IMR-90 (cell line): ENCODE measurements around the gene FBXL4. TPM values are rescaled to one million over a fixed set of nuclear protein-coding genes. Genes with fewer than 3 reads are reported as not detected.
A peak's percentile ranks its signal among the peaks of the same experiment; 100 is the strongest.

Source experiments
- ATAC-seq: fragments of 200-7000 bp; cut with Tn5 transposase; 2 replicates; pipeline ENCODE4 v1.9.1; 2020; ENCODE audit warnings: low read depth, mild to moderate bottlenecking, moderate library complexity
- BruUV-seq: library from RNA; stranded (reverse); fragments of 400-500 nt; replicated peaks from 2 replicates; lab custom pipeline; 2021; lab: Mats Ljungman, UMichigan
- CTCF ChIA-PET: fragments of 300-600 bp; formaldehyde crosslinking; extraction: SDS; loops from one replicate; lab custom pipeline; 2021; ENCODE audit warnings: antibody characterized with exemption; lab: Yijun Ruan, JAX
- POLR2A ChIA-PET: fragments of 300-600 bp; sonication (Branson Sonifier 250); formaldehyde crosslinking; loops from one replicate; lab custom pipeline; 2022; ENCODE audit warnings: antibody characterized with exemption; ENCODE audit not compliant: unreplicated experiment; lab: Charles Lee
- DNase-seq: peaks from one replicate; pipeline ENCODE4 v3.0.0; 2013
- H2AFZ ChIP-seq: replicated peaks from 2 replicates; pipeline ENCODE3; 2013; ENCODE audit warnings: low read length, mild to moderate bottlenecking; ENCODE audit not compliant: poor library complexity
- H2AK5ac ChIP-seq: 2 replicates; pipeline ENCODE4 v1.6.1; 2013; ENCODE audit warnings: low read depth, low read length, inconsistent platforms
- H2AK9ac ChIP-seq: replicated peaks from 2 replicates; pipeline ENCODE3; 2013; ENCODE audit warnings: mild to moderate bottlenecking, low read depth, low read length, moderate library complexity; ENCODE audit not compliant: poor library complexity
- H2BK120ac ChIP-seq: 2 replicates; pipeline ENCODE4 v1.6.1; 2013; ENCODE audit warnings: low read depth, low read length, inconsistent platforms
- H2BK15ac ChIP-seq: 3 replicates; pipeline ENCODE4 v1.6.1; 2013; ENCODE audit warnings: low read depth, low read length, inconsistent platforms
- H2BK20ac ChIP-seq: 2 replicates; pipeline ENCODE4 v1.6.1; 2013; ENCODE audit warnings: low read depth, mild to moderate bottlenecking, inconsistent platforms, low read length, moderate library complexity
- H2BK5ac ChIP-seq: 2 replicates; pipeline ENCODE4 v1.6.1; 2013; ENCODE audit warnings: mild to moderate bottlenecking, low read depth, low read length, inconsistent platforms; ENCODE audit not compliant: poor library complexity, severe bottlenecking
- H3K14ac ChIP-seq: replicated peaks from 2 replicates; pipeline ENCODE4 v1.6.1; 2013; ENCODE audit warnings: low read depth, low read length, inconsistent platforms
- H3K18ac ChIP-seq: 2 replicates; pipeline ENCODE4 v1.6.1; 2013; ENCODE audit warnings: low read depth, low read length, control low read depth
- H3K23ac ChIP-seq: 2 replicates; pipeline ENCODE4 v1.6.1; 2013; ENCODE audit warnings: low read depth, low read length, inconsistent platforms
- H3K27ac ChIP-seq: 2 replicates; pipeline ENCODE4 v1.5.1; 2013; ENCODE audit warnings: mild to moderate bottlenecking, control low read depth, low read length; ENCODE audit not compliant: insufficient read depth
- H3K27me3 ChIP-seq: 2 replicates; pipeline ENCODE4 v1.6.1; 2013; ENCODE audit warnings: low read length; ENCODE audit not compliant: control insufficient read depth, insufficient read depth
- H3K36me3 ChIP-seq: 2 replicates; pipeline ENCODE4 v1.6.1; 2013; ENCODE audit warnings: low read length, mixed read lengths; ENCODE audit not compliant: control insufficient read depth, insufficient read depth
- H3K4ac ChIP-seq: 2 replicates; pipeline ENCODE4 v1.6.1; 2013; ENCODE audit warnings: low read depth, low read length, inconsistent platforms
- H3K4me1 ChIP-seq: 2 replicates; pipeline ENCODE4 v1.6.1; 2013; ENCODE audit warnings: low read length, mixed read lengths; ENCODE audit not compliant: control insufficient read depth, insufficient read depth
- H3K4me2 ChIP-seq: 2 replicates; pipeline ENCODE4 v1.6.1; 2013; ENCODE audit warnings: low read depth, mild to moderate bottlenecking, control low read depth, low read length, moderate library complexity
- H3K4me3 ChIP-seq: 2 replicates; pipeline ENCODE4 v1.5.1; 2013; ENCODE audit warnings: low read depth, mild to moderate bottlenecking, control low read depth, low read length, moderate library complexity; ENCODE audit not compliant: insufficient read depth
- H3K56ac ChIP-seq: 2 replicates; pipeline ENCODE4 v1.6.1; 2013; ENCODE audit warnings: low read length, inconsistent platforms; ENCODE audit not compliant: insufficient read depth; ENCODE audit errors: extremely low read depth
- H3K79me1 ChIP-seq, 2 experiments: 2 replicates each; pipeline ENCODE4 v1.6.1; 2013; ENCODE audit warnings: low read length in 2 of 2, inconsistent platforms in 1 of 2, low read depth in 1 of 2
- H3K9ac ChIP-seq: 2 replicates; pipeline ENCODE4 v1.6.1; 2013; ENCODE audit warnings: low read depth, low read length, control low read depth
- H3K9me1 ChIP-seq: 2 replicates; pipeline ENCODE4 v1.6.1; 2013; ENCODE audit warnings: low read length, inconsistent platforms; ENCODE audit not compliant: insufficient read depth
- H3K9me3 ChIP-seq: 2 replicates; pipeline ENCODE4 v1.6.1; 2013; ENCODE audit warnings: low read length; ENCODE audit not compliant: control insufficient read depth, insufficient read depth
- H4K20me1 ChIP-seq: 2 replicates; pipeline ENCODE4 v1.6.1; 2013; ENCODE audit warnings: low read length, inconsistent platforms; ENCODE audit not compliant: insufficient read depth
- H4K5ac ChIP-seq: 2 replicates; pipeline ENCODE4 v1.6.1; 2013; ENCODE audit warnings: mild to moderate bottlenecking, low read depth, low read length, control low read depth
- H4K8ac ChIP-seq, 2 experiments: 2 replicates each; pipeline ENCODE4 v1.6.1; 2013; ENCODE audit warnings: low read depth in 2 of 2, low read length in 2 of 2, control low read depth in 1 of 2, inconsistent platforms in 1 of 2
- H4K91ac ChIP-seq: 2 replicates; pipeline ENCODE4 v1.6.1; 2013; ENCODE audit warnings: low read depth, low read length, inconsistent platforms; ENCODE audit not compliant: insufficient read depth
- BHLHE40 ChIP-seq: fragments of 150-350 bp; IDR thresholded peaks from 2 replicates; pipeline ENCODE4 v1.6.1; 2016; ENCODE audit warnings: mild to moderate bottlenecking, low read depth, low read length
- CEBPB ChIP-seq: IDR thresholded peaks from 2 replicates; pipeline ENCODE4 v1.6.1; 2012; ENCODE audit warnings: low read depth, low read length, improper control_type of control experiment
- CHD1 ChIP-seq: IDR thresholded peaks from 2 replicates; pipeline ENCODE4 v1.6.1; 2012; ENCODE audit warnings: low read depth, low read length, improper control_type of control experiment
- CTCF ChIP-seq: conservative IDR thresholded peaks from 2 replicates; pipeline ENCODE4 v1.5.1; 2012; ENCODE audit warnings: mild to moderate bottlenecking, low read depth, low read length, improper control_type of control experiment
- ELK1 ChIP-seq: fragments of 150-350 bp; IDR thresholded peaks from 2 replicates; pipeline ENCODE4 v1.6.1; 2016; ENCODE audit warnings: low read depth, mild to moderate bottlenecking, low read length, moderate library complexity, borderline replicate concordance
- FOS ChIP-seq: fragments of 150-350 bp; IDR thresholded peaks from 2 replicates; pipeline ENCODE4 v1.6.1; 2016; ENCODE audit warnings: low read depth, low read length
- MAFK ChIP-seq: IDR thresholded peaks from 2 replicates; pipeline ENCODE4 v1.6.1; 2012; ENCODE audit warnings: low read depth, low read length, improper control_type of control experiment
- MAZ ChIP-seq: IDR thresholded peaks from 2 replicates; pipeline ENCODE4 v1.6.1; 2012; ENCODE audit warnings: low read depth, mild to moderate bottlenecking, low read length, improper control_type of control experiment, moderate library complexity, borderline replicate concordance
- MXI1 ChIP-seq: IDR thresholded peaks from 2 replicates; pipeline ENCODE4 v1.6.1; 2012; ENCODE audit warnings: low read depth, mild to moderate bottlenecking, low read length, moderate library complexity, borderline replicate concordance
- NFE2L2 ChIP-seq: fragments of 150-350 bp; IDR thresholded peaks from 2 replicates; pipeline ENCODE4 v1.6.1; 2016; ENCODE audit warnings: low read depth, mild to moderate bottlenecking, low read length
- POLR2A ChIP-seq: IDR thresholded peaks from 2 replicates; pipeline ENCODE4 v1.6.1; 2012; ENCODE audit warnings: mild to moderate bottlenecking, low read depth, low read length
- RAD21 ChIP-seq: IDR thresholded peaks from 2 replicates; pipeline ENCODE4 v1.6.1; 2012; ENCODE audit warnings: low read length, improper control_type of control experiment
- RCOR1 ChIP-seq: IDR thresholded peaks from 2 replicates; pipeline ENCODE4 v1.6.1; 2012; ENCODE audit warnings: mild to moderate bottlenecking, low read length, improper control_type of control experiment; ENCODE audit not compliant: insufficient replicate concordance
- RFX5 ChIP-seq: IDR thresholded peaks from 2 replicates; pipeline ENCODE4 v1.8.0; 2012; ENCODE audit warnings: low read depth, mild to moderate bottlenecking, low read length, moderate library complexity
- SMC3 ChIP-seq: fragments of 150-350 bp; IDR thresholded peaks from 2 replicates; pipeline ENCODE4 v1.6.1; 2016; ENCODE audit warnings: low read depth, mild to moderate bottlenecking, antibody characterized with exemption, low read length, moderate library complexity
- USF2 ChIP-seq: fragments of 150-350 bp; IDR thresholded peaks from 2 replicates; pipeline ENCODE4 v1.6.1; 2017; ENCODE audit warnings: mild to moderate bottlenecking, antibody characterized with exemption, low read length, low read depth
- WGBS, 2 experiments: methylation state at CpG; one replicate each; pipeline versions ENCODE4 v1.1.5 to v1.1.7; 2013; ENCODE audit warnings: missing lambda C conversion rate in 2 of 2; ENCODE audit not compliant: insufficient read length in 1 of 2; ENCODE audit errors: extremely low coverage in 2 of 2; 5-methylcytosine and 5-hydroxymethylcytosine counted together
- dilution Hi-C: fragments of 300-500 bp; cut with HindIII; formaldehyde crosslinking; loops from one replicate; pipeline ENCODE4 v1.14.3; 2018; ENCODE audit warnings: low sequenced_read_pairs; ENCODE audit not compliant: unreplicated experiment
- in situ Hi-C: fragments of 300-500 bp; cut with MboI; formaldehyde crosslinking; loops from 3 replicates; pipeline ENCODE4 v1.14.3; 2019; ENCODE audit warnings: low sequenced_read_pairs, inconsistent platforms, mixed read lengths
- intact Hi-C: fragments of 100-400 bp; cut with micrococcal nuclease; formaldehyde crosslinking; loops from 2 replicates; pipeline ENCODE4 v1.10.0; 2022
- polyA plus RNA-seq, 3 experiments: library from polyadenylated mRNA; depleted of rRNA; stranded (reverse); fragments of >200 nt; gene quantifications; 2 replicates each; pipeline ENCODE4 v1.2.3, GENCODE V29; 2012; ENCODE audit warnings: low replicate concordance in 1 of 3
- total RNA-seq: library from RNA; depleted of rRNA; stranded (reverse); fragments of >200 nt; gene quantifications from 2 replicates; pipeline ENCODE4 v1.2.3, GENCODE V29; 2012

Gene FBXL4
- total and polyA plus RNA-seq, 2 of the 4 experiments (the other 2 are of a cell fraction): 7.8 to 17.6 TPM

- Histone ChIP-seq H2BK20ac (no peak overlapping the region), H3K9me1 (peaks cover 4% of the 10 kb centered on the region; the same call in 1 of the 2 replicates), H3K79me1 (peaks cover 16 to 32% of the 10 kb centered on the region in 2 experiments), H4K20me1 (peaks cover 2% of the 10 kb centered on the region; the same call in 1 of the 2 replicates), H2BK15ac (no peak overlapping the region; the same call in 2 of the 3 replicates), H3K4me1 (peaks cover 4% of the 10 kb centered on the region), H3K36me3 (no peaks in the 10 kb centered on the region), H4K91ac (peak overlapping the region; percentile 70), H3K23ac (peak overlapping the region; percentile 69), H4K5ac (peak overlapping the region; percentile 77), H2AFZ (peak overlapping the region; percentile 98), H2AK5ac (peak overlapping the region; percentile 50; the same call in 1 of the 2 replicates), H3K27ac (peak overlapping the region; percentile 58), H2BK120ac (peak overlapping the region; percentile 20), H3K56ac (0 out of 2 replicates have a peak overlapping the region, but pooled peaks have one; percentile 24), H3K27me3 (no peaks in the 10 kb centered on the region), H3K4me2 (peak overlapping the region; percentile 96), H3K14ac (peak overlapping the region; percentile 67), H2BK5ac (peak overlapping the region; percentile 46), H3K18ac (peak overlapping the region; percentile 47), H3K9ac (peak overlapping the region; percentile 82), H4K8ac (peak overlapping the region; percentile 67 to 85), H2AK9ac (peak overlapping the region; percentile 98), H3K4me3 (peak overlapping the region; percentile 84), H3K4ac (peak overlapping the region; percentile 81), H3K9me3 (no peaks in the 10 kb centered on the region)
- no TSS peak for BruUV-seq
- ChIA-PET CTCF (no interaction called here), POLR2A (no interaction called here)
- intact Hi-C loops: no loop called here
- dilution Hi-C loops: no loop called here
- ATAC-seq (no peak), DNase-seq (peak; percentile 13)
- no peak for TF ChIP-seq NFE2L2
- no peak for TF ChIP-seq BHLHE40
- TF ChIP-seq ELK1: no peak
- TF ChIP-seq RFX5: no peak
- no peak for TF ChIP-seq CTCF
- no peak for TF ChIP-seq CEBPB
- no peak for TF ChIP-seq MAZ
- TF ChIP-seq SMC3: no peak
- no peak for TF ChIP-seq RAD21
- no peak for TF ChIP-seq MAFK
- TF ChIP-seq MXI1: no peak
- no peak for TF ChIP-seq USF2
- no peak for TF ChIP-seq CHD1
- no peak for TF ChIP-seq RCOR1
- no peak for TF ChIP-seq FOS
- no peak for TF ChIP-seq POLR2A
- in situ Hi-C loops: no loop called here
- 0% methylated on average over 1 of the region's 9 CpGs; no CpG with 5 or more reads in 1 of the 2 experiments for WGBS, 2 experiments
These were observed 801 bp downstream of the FBXL4 start for GRCh38 chr6:98946879-98947410.
